Kidney (tissue), 14 donors: ENCODE data around the gene HSF2BP. TPM values are rescaled to one million over a fixed set of nuclear protein-coding genes. Genes with fewer than 3 reads are reported as not detected.
A peak's percentile ranks its signal among the peaks of the same experiment; 100 is the strongest.
"Not testable (repeated sequence)": the region's sequence is repeated elsewhere in the genome, so short reads cannot be mapped to it uniquely, and the experiment has no call there.

Source experiments
- DNase-seq, 5 donors: peaks; one replicate each; pipeline ENCODE4 v3.0.0-alpha.2; 2013 to 2020
- FAIRE-seq: peaks from 2 replicates; lab custom pipeline; 2012; peaks lifted over from hg19 to GRCh38; lab: Jason Lieb, UNC
- H3K27ac ChIP-seq, 2 donors: one replicate each; pipeline ENCODE4 v1.7.0; 2013; ENCODE audit warnings: low read depth in 2 of 2, low read length in 2 of 2, inconsistent platforms in 1 of 2
- H3K27me3 ChIP-seq: one replicate; pipeline ENCODE4 v1.7.1; 2013; ENCODE audit warnings: low read length, inconsistent platforms; ENCODE audit not compliant: control insufficient read depth, insufficient read depth
- H3K36me3 ChIP-seq, 3 donors: one replicate each; pipeline versions ENCODE4 v1.7.0 to v1.7.1; 2013; ENCODE audit warnings: low read length in 3 of 3, control low read depth in 1 of 3, inconsistent platforms in 1 of 3; ENCODE audit not compliant: insufficient read depth in 3 of 3, control insufficient read depth in 2 of 3
- H3K4me1 ChIP-seq, 3 donors: one replicate each; pipeline versions ENCODE4 v1.7.0 to v1.7.1; 2013; ENCODE audit warnings: low read length in 3 of 3, inconsistent platforms in 1 of 3, low read depth in 1 of 3; ENCODE audit not compliant: control insufficient read depth in 2 of 3, insufficient read depth in 2 of 3
- H3K4me3 ChIP-seq, 3 donors: one replicate each; pipeline versions ENCODE4 v1.7.0 to v1.8.1; 2013; ENCODE audit warnings: low read length in 3 of 3, control low read depth in 1 of 3, inconsistent platforms in 1 of 3
- H3K9ac ChIP-seq, 3 donors: one replicate each; pipeline versions ENCODE4 v1.7.0 to v1.7.1; 2013; ENCODE audit warnings: low read length in 3 of 3, control low read depth in 1 of 3, inconsistent platforms in 1 of 3
- H3K9me3 ChIP-seq, 3 donors: one replicate each; pipeline versions ENCODE4 v1.7.0 to v1.7.1; 2013; ENCODE audit warnings: low read length in 3 of 3, control low read depth in 1 of 3, inconsistent platforms in 1 of 3; ENCODE audit not compliant: control insufficient read depth in 2 of 3, insufficient read depth in 1 of 3
- intact Hi-C: fragments of 100-400 bp; cut with DNase I; formaldehyde crosslinking; loops from one replicate; pipeline ENCODE4 v1.11.1; 2022
- polyA plus RNA-seq: library from polyadenylated mRNA; stranded (reverse); fragments of 350-450 nt; fragmentation: Illumina TruSeq; extraction: RNeasy Lipid Tissue Mini Kit (QIAGEN cat#74804); gene quantifications from one replicate; pipeline ENCODE4 v1.2.3, GENCODE V29; 2014; ENCODE audit warnings: low read depth, low replicate concordance; ENCODE audit not compliant: insufficient read depth
- total RNA-seq: library from RNA; stranded (reverse); fragmentation: NEBNext Ultra II Directional; extraction: Animal tissue kit (Norgen Biotek cat#: 25700); gene quantifications from one replicate; pipeline ENCODE4 v1.2.1, GENCODE V29; 2021
- TF ChIP-seq, protein P1 (sequence below): IDR thresholded peaks from 3 replicates; pipeline ENCODE4 v1.5.1; 2012; ENCODE audit warnings: mild to moderate bottlenecking, moderate library complexity, borderline replicate concordance; ENCODE audit not compliant: insufficient read depth; ENCODE audit errors: extremely low read depth
- donor health status: control.
- donor health status: control.
- donor health status: control.
- donor health status: control.
- donor health status: control.
- donor health status: DM: yes; HTN: yes; CAD: no.
- donor health status: Normal renal cell carcinoma (clear cell type).

HSF2BP gene
- total and polyA plus RNA-seq, 2 donors from 2014 or later = 0.19 to 0.60 TPM

DNA sequence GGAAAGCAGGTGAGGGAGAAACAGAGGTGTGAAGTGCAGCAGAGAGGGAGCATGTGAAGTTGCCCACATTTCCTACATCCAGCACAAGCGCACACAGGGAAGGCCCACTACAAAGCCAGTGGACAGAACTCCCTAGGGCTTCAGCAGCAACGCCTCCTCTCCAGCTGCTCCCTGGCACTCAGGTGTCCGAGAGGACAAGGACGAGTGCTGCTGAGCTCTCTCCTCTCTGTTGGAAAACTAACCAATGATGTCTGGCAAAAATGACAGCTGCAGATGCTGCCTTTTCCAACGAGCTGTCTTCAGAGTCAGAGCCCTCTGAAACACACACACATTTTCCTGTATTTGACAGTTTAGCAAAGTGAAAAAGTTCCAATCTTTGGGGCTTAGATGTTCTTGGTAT, 86.8 kb downstream of the HSF2BP start:
- no peak for FAIRE-seq
- intact Hi-C loops = no loop called here
- Histone ChIP-seq H3K9ac (no peak overlapping the region), H3K4me1 (peaks cover 0 to 3% (median 0%) of the 10 kb centered on the region in 3 donors), H3K9me3 (no peaks in the 10 kb centered on the region), H3K27ac (no peak overlapping the region), H3K27me3 (no peaks in the 10 kb centered on the region), H3K36me3 (no peaks in the 10 kb centered on the region), H3K4me3 (no peak overlapping the region)
- TF ChIP-seq, protein P1, sequence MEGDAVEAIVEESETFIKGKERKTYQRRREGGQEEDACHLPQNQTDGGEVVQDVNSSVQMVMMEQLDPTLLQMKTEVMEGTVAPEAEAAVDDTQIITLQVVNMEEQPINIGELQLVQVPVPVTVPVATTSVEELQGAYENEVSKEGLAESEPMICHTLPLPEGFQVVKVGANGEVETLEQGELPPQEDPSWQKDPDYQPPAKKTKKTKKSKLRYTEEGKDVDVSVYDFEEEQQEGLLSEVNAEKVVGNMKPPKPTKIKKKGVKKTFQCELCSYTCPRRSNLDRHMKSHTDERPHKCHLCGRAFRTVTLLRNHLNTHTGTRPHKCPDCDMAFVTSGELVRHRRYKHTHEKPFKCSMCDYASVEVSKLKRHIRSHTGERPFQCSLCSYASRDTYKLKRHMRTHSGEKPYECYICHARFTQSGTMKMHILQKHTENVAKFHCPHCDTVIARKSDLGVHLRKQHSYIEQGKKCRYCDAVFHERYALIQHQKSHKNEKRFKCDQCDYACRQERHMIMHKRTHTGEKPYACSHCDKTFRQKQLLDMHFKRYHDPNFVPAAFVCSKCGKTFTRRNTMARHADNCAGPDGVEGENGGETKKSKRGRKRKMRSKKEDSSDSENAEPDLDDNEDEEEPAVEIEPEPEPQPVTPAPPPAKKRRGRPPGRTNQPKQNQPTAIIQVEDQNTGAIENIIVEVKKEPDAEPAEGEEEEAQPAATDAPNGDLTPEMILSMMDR = no peak
- no peak for DNase-seq

DNA sequence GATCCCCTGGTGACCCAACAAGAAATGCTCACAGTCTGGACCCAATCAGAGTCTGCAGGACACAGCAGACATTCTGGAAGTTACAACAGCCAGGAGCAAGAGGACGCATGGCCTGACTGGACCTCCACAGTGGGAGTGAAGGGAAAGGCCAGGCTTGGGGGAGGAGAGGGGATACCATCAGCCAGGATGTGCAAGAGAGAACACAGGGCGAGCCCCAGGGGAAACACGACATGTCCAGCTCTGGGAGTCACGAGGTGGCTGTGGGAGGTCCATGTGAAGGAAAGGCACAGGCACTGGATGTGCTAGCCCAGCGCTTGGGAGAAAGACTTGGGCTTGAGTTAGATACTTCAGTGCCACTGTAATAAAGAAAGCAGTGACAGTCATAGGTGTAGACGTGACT, 87.3 kb downstream of the HSF2BP start:
- intact Hi-C loops = no loop called here
- H3K9ac ChIP-seq = no peak overlapping the region
- FAIRE-seq (no peak), DNase-seq (peak in 1 of 5 donors; percentile 86)
- H3K36me3 ChIP-seq = no peaks in the 10 kb centered on the region
- no peaks in the 10 kb centered on the region for H3K27me3 ChIP-seq
- no peaks in the 10 kb centered on the region for H3K9me3 ChIP-seq
- no peak overlapping the region for H3K4me3 ChIP-seq
- no peak overlapping the region for H3K27ac ChIP-seq
- TF ChIP-seq, protein P1 = no peak
- H3K4me1 ChIP-seq = peaks cover 0 to 3% (median 0%) of the 10 kb centered on the region in 3 donors

DNA sequence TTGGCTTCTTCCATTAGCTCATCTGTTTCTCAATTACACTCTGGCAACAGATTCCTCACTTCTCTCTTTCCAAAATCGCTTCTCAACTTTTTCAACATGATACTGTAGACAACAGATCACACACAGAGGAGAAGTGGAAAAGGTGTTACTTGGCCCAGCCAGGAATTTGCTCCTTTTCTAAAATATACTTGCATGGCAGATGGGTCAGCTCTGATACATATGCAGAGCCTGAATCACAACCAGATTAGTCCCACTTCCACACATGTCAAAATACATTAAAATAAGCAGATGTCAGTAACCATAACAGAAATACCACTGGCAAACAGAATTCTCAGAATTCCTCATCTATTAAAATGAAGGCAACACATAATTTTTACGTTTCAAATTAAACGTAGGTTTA, 89.1 kb downstream of the HSF2BP start:
- intact Hi-C loops, H3K4me3 ChIP-seq, H3K4me1 ChIP-seq, DNase-seq, H3K36me3 ChIP-seq, H3K9ac ChIP-seq, H3K27ac ChIP-seq, H3K9me3 ChIP-seq, FAIRE-seq, H3K27me3 ChIP-seq: not testable (repeated sequence)

DNA sequence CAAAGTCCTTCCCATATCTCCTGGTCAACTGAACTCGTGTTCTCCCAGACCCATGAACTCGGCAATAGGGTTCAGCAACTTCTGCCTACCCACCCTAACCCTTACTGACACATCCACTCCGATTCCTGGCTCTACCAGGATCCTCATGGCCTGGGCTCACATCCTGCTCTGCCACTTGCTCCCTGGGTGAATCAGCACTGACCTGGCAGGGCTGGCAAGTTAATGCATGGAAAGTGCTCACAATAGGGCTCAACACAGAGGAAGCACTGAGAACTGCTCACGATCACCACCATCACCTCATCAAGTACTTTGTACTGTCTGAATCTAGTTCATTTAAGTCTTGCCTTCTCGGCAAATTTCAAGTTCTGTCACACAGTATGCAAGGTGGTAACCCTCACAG, 96.8 kb downstream of the HSF2BP start:
- H3K9ac ChIP-seq, FAIRE-seq, H3K27ac ChIP-seq, H3K4me3 ChIP-seq, H3K4me1 ChIP-seq, H3K9me3 ChIP-seq, intact Hi-C loops, H3K36me3 ChIP-seq, H3K27me3 ChIP-seq, DNase-seq: not testable (repeated sequence)

DNA sequence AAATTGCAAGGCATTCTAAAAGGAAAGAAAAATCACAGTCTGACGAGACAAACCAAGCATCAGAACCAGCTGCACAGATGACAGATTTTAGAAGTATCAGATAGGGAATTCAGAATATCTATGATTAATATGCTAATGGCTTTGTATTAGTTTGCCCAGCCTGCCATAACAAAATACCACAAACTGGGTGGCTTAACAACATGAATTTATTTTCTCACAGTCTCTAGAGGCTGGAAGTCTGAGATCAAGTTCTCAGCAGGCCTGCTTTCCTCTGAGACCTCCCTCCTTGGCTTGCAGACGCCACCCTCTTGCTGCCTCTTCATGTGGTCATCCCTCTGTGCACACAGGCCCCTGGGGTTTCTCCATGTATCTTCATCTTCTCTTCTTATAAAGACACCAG, 118.7 kb downstream of the HSF2BP start:
- H3K27ac ChIP-seq, H3K9me3 ChIP-seq, H3K9ac ChIP-seq, DNase-seq, intact Hi-C loops, H3K36me3 ChIP-seq, H3K27me3 ChIP-seq, H3K4me1 ChIP-seq, H3K4me3 ChIP-seq, FAIRE-seq: not testable (repeated sequence)

DNA sequence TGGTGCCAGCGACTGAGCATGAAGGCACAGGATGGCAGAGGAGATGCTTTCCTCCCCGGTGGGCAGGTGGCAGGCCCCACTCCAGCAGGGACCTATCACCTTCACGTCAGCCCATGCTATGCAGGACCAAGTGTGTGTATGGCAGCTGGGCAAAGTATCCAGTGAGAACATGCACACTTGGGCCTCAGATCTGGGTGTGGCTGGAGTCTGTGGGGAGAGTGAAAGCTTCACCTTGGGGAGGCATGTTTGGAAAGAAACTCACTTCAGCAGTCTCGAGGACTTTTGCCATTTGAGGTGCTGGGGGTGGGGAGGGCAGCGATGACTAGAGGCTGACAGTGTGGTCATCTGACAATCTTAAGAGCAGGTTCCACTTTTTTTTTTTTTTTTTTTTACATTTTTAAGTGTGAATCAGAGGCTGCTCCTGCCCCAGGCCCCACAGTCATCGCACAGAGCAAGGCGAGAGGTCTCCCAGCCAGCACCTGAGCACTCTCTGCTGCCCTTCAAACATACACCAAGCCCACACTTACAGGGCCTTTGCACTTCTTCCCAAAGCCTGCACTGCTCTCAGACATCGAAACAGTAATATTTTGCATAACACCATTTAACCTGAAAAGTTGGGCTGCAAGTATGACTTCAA, 136.7 kb downstream of the HSF2BP start:
- DNase-seq, H3K4me3 ChIP-seq, H3K9ac ChIP-seq, H3K4me1 ChIP-seq, H3K9me3 ChIP-seq, intact Hi-C loops, FAIRE-seq, H3K36me3 ChIP-seq, H3K27ac ChIP-seq, H3K27me3 ChIP-seq: not testable (repeated sequence)

DNA sequence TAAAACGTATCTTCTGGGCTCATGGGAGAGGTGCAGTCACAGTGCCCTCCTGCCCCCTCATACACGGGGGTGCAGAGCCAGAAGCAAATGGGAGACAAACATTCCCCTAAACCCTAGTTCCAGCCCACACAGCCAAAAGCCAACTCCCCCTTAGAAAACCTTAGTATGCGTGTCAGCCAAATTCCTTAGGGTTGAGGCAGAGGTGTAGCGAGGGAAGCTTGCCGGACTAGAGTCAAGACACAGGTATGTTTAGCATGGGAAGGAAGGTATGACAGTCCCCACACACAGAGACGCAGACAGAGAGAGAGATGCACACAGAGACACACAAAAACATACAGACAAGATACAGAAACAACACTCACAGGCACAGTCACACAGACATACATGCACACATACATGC, 141.6 kb downstream of the HSF2BP start:
- H3K4me1 ChIP-seq, H3K36me3 ChIP-seq, H3K9me3 ChIP-seq, DNase-seq, H3K27me3 ChIP-seq, H3K9ac ChIP-seq, FAIRE-seq, H3K27ac ChIP-seq, intact Hi-C loops, H3K4me3 ChIP-seq: not testable (repeated sequence)
